Inferior parietal cortex (tissue), 1 donor: Measurements from ENCODE around the gene HES7.
"Not testable (repeated sequence)": the region's sequence is repeated elsewhere in the genome, so short reads cannot be mapped to it uniquely, and the experiment has no call there.

ENCODE experiments used
- DNase-seq: peaks from one replicate; pipeline ENCODE4 v3.0.0-alpha.2; 2016; ENCODE audit errors: extremely low spot score

Gene HES7

GRCh38 chr17:8101721-8102120 lies 22.2 kb downstream of the HES7 start:
- no peak for DNase-seq

- no peak for DNase-seq
Observed at GRCh38 chr17:8100763-8101162, 23.1 kb downstream of the HES7 start.

GRCh38 chr17:8100111-8100510 lies 23.8 kb downstream of the HES7 start:
- no peak for DNase-seq

- DNase-seq: no peak
Observed at GRCh38 chr17:8096541-8096940, 27.4 kb downstream of the HES7 start.

- no peak for DNase-seq
Observed at GRCh38 chr17:8095361-8095760, 28.5 kb downstream of the HES7 start.

DNA sequence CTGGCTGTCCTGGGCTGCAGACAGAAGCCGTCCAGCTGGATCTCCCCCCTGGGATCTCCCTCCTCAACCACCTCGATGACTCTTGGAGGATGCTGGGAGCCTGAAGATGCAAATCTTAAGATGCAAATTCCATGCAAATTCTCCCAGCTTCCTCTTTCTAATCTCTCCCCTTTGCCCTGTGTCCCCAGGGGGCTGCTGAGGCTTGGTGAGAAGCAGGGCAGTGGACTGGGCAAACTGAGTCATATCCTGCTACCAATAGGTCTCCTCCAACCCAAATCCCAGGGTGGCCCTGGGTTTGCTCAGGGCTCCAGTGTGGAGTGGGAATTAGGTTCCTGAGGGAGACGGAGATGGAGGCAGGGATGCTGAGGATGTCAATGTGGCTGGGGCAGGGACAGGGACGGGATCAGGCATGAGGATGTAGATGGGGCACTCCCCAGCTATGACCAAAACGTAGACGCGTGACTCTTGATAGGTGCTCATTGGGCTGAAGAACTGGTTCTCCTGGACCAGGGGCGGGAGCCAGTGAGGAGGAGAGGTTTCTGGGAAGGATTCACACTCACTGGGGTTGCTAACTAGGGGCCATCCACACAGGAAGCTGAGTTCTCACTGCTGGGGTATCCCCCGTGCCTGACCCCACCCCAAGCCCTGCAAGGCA lies 32.7 kb downstream of the HES7 start:
- DNase-seq: no peak

DNA sequence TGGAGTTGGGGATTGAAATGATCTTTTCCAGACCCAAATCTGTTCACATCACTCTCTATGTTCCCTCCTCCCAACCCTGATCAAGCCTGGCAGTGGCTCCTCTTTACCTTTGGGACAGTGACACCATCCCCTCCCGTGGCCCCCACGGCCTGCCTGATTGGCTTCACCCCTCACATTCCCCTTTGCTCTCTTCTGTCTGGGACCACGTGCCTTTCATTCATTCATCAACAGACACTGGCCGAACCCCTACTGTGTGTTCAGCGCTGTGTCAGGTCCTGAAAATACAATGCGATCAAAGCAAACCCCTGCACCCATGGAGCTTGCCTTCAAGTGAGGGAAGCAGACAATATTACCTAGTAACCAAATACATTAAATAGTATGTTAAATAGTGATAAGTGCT lies 34.2 kb downstream of the HES7 start:
- DNase-seq: no peak

DNA sequence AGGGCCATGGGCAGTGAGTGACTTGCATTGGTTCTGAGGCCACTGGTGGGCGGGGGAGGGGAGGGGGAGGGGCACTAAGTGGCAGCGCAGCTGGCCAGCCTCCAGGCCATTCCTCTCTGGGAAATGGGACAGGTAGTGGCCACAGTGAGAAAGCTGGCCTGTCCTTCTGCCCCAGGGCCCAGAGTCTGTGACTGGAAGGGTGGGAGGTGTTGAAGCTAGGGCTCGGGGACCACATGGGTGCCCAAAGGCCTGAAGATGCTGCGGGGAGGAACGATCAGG lies 36.0 kb downstream of the HES7 start:
- DNase-seq: no peak

- DNase-seq: no peak
Observed at GRCh38 chr17:8087075-8087951, 36.6 kb downstream of the HES7 start, which contains the start of gene ALOX12B. Gene ALOX12B, minus strand, starts transcription at chr17:8087716. Its CDS starts 274 bp downstream, at chr17:8087442.

DNA sequence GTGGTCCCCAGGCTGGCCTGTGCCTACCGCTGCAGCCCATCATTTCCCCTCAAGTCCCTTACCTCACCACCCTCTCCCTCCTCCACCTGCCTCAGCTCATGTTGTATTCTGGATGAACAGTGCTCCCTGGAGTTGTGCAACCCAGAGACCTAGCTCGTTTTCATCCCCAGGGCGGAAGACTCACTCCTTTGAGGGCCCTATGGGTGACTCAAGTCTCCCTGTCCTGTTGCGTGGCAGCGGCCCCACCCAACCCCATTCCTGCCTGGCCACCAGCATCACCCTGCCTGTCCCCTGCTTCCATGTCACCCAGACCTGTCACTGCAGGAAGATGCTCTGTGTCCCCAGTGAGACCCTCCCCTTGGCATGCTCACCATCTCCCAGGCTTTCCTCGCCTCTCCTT lies 39.7 kb downstream of the HES7 start:
- DNase-seq: no peak

- no peak for DNase-seq
Observed at GRCh38 chr17:8082292-8082691, 41.6 kb downstream of the HES7 start.

- no peak for DNase-seq
Observed at GRCh38 chr17:8081876-8082275, 42.0 kb downstream of the HES7 start.

DNA sequence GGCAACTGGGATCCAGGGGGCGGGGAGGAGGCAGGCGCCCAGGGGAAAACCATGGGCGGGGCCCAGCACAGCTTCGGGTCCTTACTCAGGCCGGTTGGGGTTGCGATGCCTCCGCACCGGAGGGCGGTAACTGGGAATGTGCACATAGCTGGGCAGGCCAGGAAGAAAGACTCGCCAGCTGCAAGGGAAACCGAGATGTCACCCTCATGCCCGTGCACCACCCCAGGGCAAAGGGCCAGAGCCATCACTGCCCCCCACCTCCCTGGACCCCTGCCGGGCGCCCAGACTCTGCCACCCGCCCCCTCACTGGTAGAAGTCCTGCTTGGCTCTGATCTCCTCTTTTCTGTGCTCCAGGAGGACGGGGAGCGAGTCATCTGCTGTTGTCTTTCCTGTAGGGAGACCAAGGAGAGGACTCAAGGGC lies 43.1 kb downstream of the HES7 start:
- no peak for DNase-seq

DNA sequence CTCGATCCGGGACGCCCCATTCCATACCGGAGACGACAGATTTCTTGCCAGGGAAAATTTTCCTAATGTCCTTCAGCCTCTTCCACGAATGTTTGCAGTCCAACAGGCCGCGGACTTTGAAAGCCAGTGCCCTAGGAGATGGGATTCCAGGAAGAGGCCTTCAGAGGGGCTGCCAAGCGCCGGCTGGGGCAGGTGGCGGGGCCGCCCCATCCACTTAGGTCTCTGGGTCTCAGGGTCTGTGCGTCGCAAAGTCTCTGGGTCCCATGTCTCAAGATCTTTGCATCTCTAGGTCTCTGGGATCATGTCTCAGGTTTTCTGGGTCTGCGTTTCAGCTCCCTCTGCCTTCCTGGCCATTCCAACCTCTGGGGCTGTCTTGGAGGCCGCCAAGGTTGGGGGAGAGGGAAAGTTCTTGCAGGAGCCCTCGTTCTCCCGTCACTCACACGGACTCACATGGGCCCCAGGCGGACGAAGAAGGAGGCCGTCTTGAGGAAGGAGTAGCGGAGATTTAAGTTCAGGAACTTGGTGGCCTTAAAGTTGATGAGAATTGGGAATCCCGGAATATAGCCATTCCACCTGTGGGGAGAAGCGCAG lies 43.6 kb downstream of the HES7 start:
- no peak for DNase-seq

GRCh38 chr17:8079291-8080207 lies 44.4 kb downstream of the HES7 start:
- DNase-seq: peak; percentile 67

DNA sequence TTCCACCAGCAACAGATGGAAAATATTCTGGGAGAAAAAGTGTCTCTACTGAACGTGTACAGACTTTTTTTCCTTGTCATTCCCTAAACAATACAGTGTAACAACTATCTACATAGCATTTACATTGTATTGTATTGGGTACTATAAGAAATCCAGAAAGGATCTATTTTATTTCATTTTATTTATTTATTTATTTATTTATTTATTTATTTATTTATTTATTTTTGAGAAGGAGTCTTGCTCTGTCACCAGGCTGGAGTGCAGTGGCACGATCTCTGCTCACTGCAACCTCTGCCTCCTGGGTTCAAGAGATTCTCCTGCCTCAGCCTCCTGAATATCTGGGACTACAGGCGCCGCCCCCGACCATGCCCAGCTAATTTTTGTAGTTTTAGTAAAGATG lies 46.0 kb downstream of the HES7 start:
- DNase-seq: not testable (repeated sequence)

DNA sequence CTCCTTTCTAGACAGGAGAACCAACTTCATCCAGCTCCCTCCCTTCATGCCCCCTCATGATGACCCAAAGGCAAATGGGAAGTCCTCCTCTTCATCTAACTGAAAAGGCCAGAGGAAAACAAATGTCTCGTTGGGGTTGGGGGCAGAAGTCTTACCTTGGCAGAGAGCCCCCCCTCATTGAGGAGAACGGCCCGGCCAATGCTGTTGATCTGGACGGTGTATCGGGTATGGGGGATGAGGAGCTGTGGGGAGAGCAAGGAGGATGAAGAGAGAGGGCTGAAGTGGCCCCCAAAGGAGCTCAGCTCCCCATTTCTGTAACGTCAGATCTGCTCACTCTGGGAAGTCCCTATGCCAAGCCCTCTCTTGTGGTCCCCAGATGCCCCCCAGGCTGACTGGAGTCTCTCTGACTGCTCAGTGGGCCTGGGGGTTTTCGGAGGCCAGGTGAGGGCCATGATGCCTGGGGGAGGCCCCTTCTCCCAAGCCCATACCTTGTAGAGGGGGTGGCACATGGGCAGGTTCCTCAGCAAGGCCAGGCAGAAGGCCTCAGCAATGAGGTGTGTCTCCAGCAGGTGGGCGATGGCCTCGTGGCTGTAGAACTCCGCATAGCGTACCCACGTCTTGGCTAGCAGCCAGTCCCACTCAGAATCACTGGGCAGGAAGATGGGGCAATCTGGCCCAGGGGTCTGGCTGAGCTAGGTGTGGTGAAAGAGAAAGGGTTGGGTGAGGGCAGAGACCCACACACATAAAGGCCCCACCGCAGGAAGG lies 47.2 kb downstream of the HES7 start:
- no peak for DNase-seq

- DNase-seq: no peak
Observed at GRCh38 chr17:8075574-8076342, 48.1 kb downstream of the HES7 start.

GRCh38 chr17:8075081-8075480 lies 48.8 kb downstream of the HES7 start:
- no peak for DNase-seq

- DNase-seq: no peak
Observed at GRCh38 chr17:8074554-8074953, 49.4 kb downstream of the HES7 start.
